Testis (tissue), 3 donors: ENCODE data around the gene FAM9B. TPM values are rescaled to one million over a fixed set of nuclear protein-coding genes. Genes with fewer than 3 reads are reported as not detected.

Experiments
- DNase-seq: peaks from one replicate; pipeline ENCODE4 v3.0.0-alpha.2; 2019
- H3K27ac ChIP-seq, 2 donors: fragments of 200-600 bp; sonication (generic); one replicate each; pipeline ENCODE4 v1.5.1; 2019
- H3K27me3 ChIP-seq: fragments of 200-600 bp; sonication (generic); one replicate; pipeline ENCODE4 v1.5.1; 2019
- H3K36me3 ChIP-seq: fragments of 200-600 bp; sonication (generic); one replicate; pipeline ENCODE4 v1.5.1; 2017; ENCODE audit warnings: low read depth; ENCODE audit errors: missing control alignments
- H3K4me1 ChIP-seq: fragments of 200-600 bp; sonication (generic); one replicate; pipeline ENCODE4 v1.5.1; 2019
- H3K4me3 ChIP-seq, 2 donors: fragments of 200-600 bp; sonication (generic); one replicate each; pipeline ENCODE4 v1.5.1; 2017 to 2019
- H3K9me3 ChIP-seq: fragments of 200-600 bp; sonication (generic); one replicate; pipeline ENCODE4 v1.5.1; 2017
- POLR2A ChIP-seq: fragments of 450-650 bp; IDR thresholded peaks from one replicate; pipeline ENCODE4 v1.6.1; 2017; ENCODE audit warnings: antibody characterized with exemption, mild to moderate bottlenecking, moderate library complexity
- WGBS, 2 donors: methylation state at CpG; one replicate each; pipeline ENCODE4 v1.1.5; 2018; 5-methylcytosine and 5-hydroxymethylcytosine counted together
- intact Hi-C: fragments of 100-400 bp; cut with DNase I; formaldehyde crosslinking; loops from one replicate; pipeline ENCODE4 v1.15.1; 2023; ENCODE audit warnings: low total_unique reads
- polyA plus RNA-seq: library from polyadenylated mRNA; stranded (reverse); fragments of 350-450 nt; fragmentation: Illumina TruSeq; extraction: RNeasy Lipid Tissue Mini Kit (QIAGEN cat#74804); gene quantifications from one replicate; pipeline ENCODE4 v1.2.3, GENCODE V29; 2014; ENCODE audit warnings: low read depth, low replicate concordance; ENCODE audit not compliant: insufficient read depth
- total RNA-seq, 2 donors: library from RNA; depleted of rRNA; stranded (reverse); fragments of >200 nt; gene quantifications; one replicate each; pipeline ENCODE4 v1.2.3, GENCODE V29; 2016
- TF ChIP-seq, protein P1 (sequence below), 3 experiments: fragments of 450-650 bp in 2 of 3; fragments of 200-600 bp in 1 of 3; sonication (generic) in 1 of 3; IDR thresholded peaks; one replicate each; pipeline ENCODE4 v1.5.1; 2016 to 2019; ENCODE audit warnings: antibody characterized with exemption in 3 of 3, mild to moderate bottlenecking in 2 of 3, moderate library complexity in 1 of 3

The FAM9B gene
- total and polyA plus RNA-seq, 3 donors from 2014 or later, result 4.6 to 5.0 (median 4.7) TPM

DNA sequence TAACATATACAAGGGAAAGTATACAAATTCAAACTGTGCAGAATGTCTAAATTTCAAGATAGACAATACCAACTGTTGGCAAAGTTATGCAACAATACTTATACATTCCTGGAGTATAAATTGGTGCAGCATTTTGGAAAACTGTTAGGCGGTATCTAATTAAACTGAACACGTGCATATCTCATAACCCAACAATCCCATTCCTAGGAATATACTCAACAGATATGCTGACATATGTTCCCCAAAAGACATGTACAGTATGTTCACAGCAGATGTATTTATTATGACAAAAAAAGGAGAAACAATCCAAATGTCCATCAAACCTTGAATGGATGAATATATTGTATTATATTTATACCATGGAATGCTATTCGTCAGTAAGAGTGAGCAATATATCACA, 16.4 kb upstream of the FAM9B start:
- no peak for TF ChIP-seq POLR2A
- TF ChIP-seq, protein P1, sequence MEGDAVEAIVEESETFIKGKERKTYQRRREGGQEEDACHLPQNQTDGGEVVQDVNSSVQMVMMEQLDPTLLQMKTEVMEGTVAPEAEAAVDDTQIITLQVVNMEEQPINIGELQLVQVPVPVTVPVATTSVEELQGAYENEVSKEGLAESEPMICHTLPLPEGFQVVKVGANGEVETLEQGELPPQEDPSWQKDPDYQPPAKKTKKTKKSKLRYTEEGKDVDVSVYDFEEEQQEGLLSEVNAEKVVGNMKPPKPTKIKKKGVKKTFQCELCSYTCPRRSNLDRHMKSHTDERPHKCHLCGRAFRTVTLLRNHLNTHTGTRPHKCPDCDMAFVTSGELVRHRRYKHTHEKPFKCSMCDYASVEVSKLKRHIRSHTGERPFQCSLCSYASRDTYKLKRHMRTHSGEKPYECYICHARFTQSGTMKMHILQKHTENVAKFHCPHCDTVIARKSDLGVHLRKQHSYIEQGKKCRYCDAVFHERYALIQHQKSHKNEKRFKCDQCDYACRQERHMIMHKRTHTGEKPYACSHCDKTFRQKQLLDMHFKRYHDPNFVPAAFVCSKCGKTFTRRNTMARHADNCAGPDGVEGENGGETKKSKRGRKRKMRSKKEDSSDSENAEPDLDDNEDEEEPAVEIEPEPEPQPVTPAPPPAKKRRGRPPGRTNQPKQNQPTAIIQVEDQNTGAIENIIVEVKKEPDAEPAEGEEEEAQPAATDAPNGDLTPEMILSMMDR (IDR thresholded peaks at IDR 0.05), result no peak
- Histone ChIP-seq H3K4me1 (no peaks in the 10 kb centered on the region), H3K36me3 (no peaks in the 10 kb centered on the region), H3K9me3 (no peaks in the 10 kb centered on the region), H3K27ac (no peak overlapping the region), H3K4me3 (no peak overlapping the region), H3K27me3 (no peaks in the 10 kb centered on the region)
- 93 to 98% methylated on average over 3 of the region's 3 CpGs for WGBS, 2 donors
- no peak for DNase-seq
- intact Hi-C loops, result no loop called here

DNA sequence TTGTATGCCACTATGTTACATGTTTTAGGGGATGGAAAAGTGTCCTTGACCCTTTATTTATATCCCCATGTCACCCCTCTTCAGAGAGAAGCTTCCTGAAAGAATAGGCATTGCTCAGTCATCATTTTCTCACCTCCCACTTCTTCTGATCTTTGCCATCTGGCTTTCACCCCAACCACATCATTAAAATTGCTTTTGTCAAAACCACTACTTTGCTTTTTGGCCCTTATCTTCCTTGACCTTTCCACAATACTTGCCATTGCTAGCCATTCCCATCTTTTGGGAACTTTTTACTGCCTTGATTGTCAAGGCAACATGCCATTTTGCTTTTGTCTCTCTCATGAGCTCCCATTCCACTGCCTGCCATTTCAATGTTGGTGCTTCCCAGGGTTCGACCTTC, 14.9 kb upstream of the FAM9B start:
- no peak for DNase-seq
- intact Hi-C loops, result no loop called here
- H3K4me3 ChIP-seq, result no peak overlapping the region
- no peak overlapping the region for H3K27ac ChIP-seq
- no peak for TF ChIP-seq POLR2A
- TF ChIP-seq, protein P1 (IDR thresholded peaks at IDR 0.05), result no peak
- 100% methylated on average over 1 of the region's 1 CpG for WGBS, 2 donors
- H3K36me3 ChIP-seq, result no peaks in the 10 kb centered on the region
- no peaks in the 10 kb centered on the region for H3K9me3 ChIP-seq
- no peaks in the 10 kb centered on the region for H3K4me1 ChIP-seq
- no peaks in the 10 kb centered on the region for H3K27me3 ChIP-seq

DNA sequence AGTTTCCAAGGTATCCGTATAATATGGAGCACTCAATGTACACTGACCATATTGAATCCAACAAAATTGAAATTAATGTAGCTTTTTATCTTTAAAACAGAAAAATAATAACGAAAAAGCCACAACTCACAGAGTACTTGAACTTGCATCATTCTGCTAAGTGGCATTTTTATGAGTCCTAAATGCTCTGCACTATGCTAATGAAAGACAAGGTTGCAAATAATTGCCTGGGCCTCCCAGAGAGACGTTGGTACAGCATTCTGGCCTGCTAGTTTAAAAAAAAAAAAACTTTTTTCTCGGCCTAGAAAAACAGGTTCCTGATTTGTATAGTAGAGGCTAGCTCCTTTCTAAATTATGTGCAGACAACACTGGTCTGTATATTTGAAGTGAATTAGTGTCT, 4.3 kb upstream of the FAM9B start:
- Histone ChIP-seq H3K4me3 (no peak overlapping the region), H3K9me3 (no peaks in the 10 kb centered on the region), H3K4me1 (no peaks in the 10 kb centered on the region), H3K36me3 (no peaks in the 10 kb centered on the region), H3K27ac (no peak overlapping the region), H3K27me3 (no peaks in the 10 kb centered on the region)
- intact Hi-C loops, result no loop called here
- 54 to 82% methylated on average over 4 of the region's 4 CpGs for WGBS, 2 donors
- no peak for TF ChIP-seq POLR2A
- TF ChIP-seq, protein P1 (IDR thresholded peaks at IDR 0.05), result no peak
- no peak for DNase-seq

DNA sequence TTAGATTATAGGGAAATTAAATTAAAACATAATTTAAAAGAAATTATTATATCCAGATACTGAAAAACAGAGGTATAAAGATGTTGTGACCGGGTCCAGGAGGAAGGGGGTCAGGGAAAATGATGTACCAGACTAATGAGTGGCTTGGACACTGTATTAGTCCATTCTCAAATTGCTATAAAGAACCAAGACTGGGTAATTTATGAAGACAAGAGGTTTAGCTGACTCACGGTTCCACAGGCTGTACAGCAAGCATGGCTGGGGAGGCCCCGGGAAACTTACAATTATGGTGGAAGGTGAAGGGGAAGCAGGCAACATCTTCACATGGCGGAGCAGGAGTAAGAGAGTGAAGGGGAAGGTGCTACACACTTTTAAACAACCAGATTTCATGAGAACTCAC, 3.4 kb upstream of the FAM9B start:
- TF ChIP-seq POLR2A, result no peak
- intact Hi-C loops, result no loop called here
- Histone ChIP-seq H3K9me3 (no peaks in the 10 kb centered on the region), H3K4me3 (no peak overlapping the region), H3K4me1 (no peaks in the 10 kb centered on the region), H3K36me3 (no peaks in the 10 kb centered on the region), H3K27me3 (no peaks in the 10 kb centered on the region), H3K27ac (no peak overlapping the region)
- DNase-seq, result no peak
- 80 to 94% methylated on average over 4 of the region's 4 CpGs for WGBS, 2 donors

DNA sequence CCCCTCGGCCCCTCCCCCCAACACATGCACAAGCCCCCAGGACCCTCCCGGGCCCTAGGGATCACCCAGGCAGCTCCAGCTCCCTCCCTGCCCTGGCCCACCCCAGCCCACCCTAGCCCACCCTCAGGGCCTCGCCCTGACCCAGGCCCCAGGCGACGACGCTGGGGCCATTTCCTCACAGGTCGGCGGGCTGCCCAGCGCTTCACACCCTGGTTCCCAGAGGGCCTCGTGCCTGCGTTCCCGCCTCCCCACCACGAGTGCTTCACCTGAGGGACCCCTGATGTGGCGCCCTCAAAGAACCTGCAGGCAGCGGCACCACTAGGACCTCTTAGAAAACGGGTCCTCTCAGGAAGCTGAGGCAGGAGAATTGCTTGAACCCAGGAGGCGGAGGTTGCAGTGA, 341 bp downstream of the FAM9B start:
- H3K27ac ChIP-seq, result no peak overlapping the region
- H3K27me3 ChIP-seq, result no peaks in the 10 kb centered on the region
- H3K4me1 ChIP-seq, result no peaks in the 10 kb centered on the region
- no peak for DNase-seq
- H3K4me3 ChIP-seq, result peak overlapping the region in 1 of 2 donors; percentile 23
- 80% methylated on average over 2 of the region's 17 CpGs; no CpG with 5 or more reads in 1 of the 2 donors for WGBS, 2 donors
- H3K9me3 ChIP-seq, result no peaks in the 10 kb centered on the region
- TF ChIP-seq, protein P1 (IDR thresholded peaks at IDR 0.05), result no peak
- TF ChIP-seq POLR2A, result no peak
- intact Hi-C loops, result no loop called here
- no peaks in the 10 kb centered on the region for H3K36me3 ChIP-seq
